SK-N-SH treated with all-trans-retinoic acid at 6 μM for 48 hours (cell line): ENCODE results near the gene CYP19A1.

ENCODE experiments used
- ATAC-seq: fragments of 200-7000 bp; cut with Tn5 transposase; 3 replicates; pipeline ENCODE4 v1.9.1; 2020; ENCODE audit warnings: mild to moderate bottlenecking, moderate library complexity
- ARNTL ChIP-seq: fragments of 450-650 bp; formaldehyde crosslinking; IDR thresholded peaks from 2 replicates; pipeline ENCODE4 v1.5.0; 2020; ENCODE audit warnings: low read depth, mild to moderate bottlenecking, moderate library complexity, borderline replicate concordance
- BACH2 ChIP-seq: fragments of 250-450 bp; sonication (Bioruptor Pico); IDR thresholded peaks from 2 replicates; pipeline ENCODE4 v1.9.0; 2021; ENCODE audit warnings: mild to moderate bottlenecking, borderline replicate concordance
- ESRRG ChIP-seq: fragments of 250-450 bp; sonication (Bioruptor Pico); IDR thresholded peaks from 2 replicates; pipeline ENCODE4 v1.6.1; 2021; ENCODE audit warnings: mild to moderate bottlenecking
- GLIS3 ChIP-seq: fragments of 250-450 bp; sonication (Bioruptor Pico); IDR thresholded peaks from 2 replicates; pipeline ENCODE4 v1.5.0; 2020; ENCODE audit warnings: mild to moderate bottlenecking, moderate library complexity
- ISL1 ChIP-seq: fragments of 250-450 bp; sonication (Bioruptor Pico); IDR thresholded peaks from 2 replicates; pipeline ENCODE4 v2.1.2; 2022; ENCODE audit warnings: mild to moderate bottlenecking, moderate library complexity
- OSR1 ChIP-seq: fragments of 250-450 bp; sonication (Bioruptor Pico); IDR thresholded peaks from 2 replicates; pipeline ENCODE4 v1.8.0; 2022; ENCODE audit warnings: moderate library complexity, mild to moderate bottlenecking, inconsistent platforms
- PPARA ChIP-seq: fragments of 250-450 bp; sonication (Bioruptor Pico); IDR thresholded peaks from 2 replicates; pipeline ENCODE4 v1.5.0; 2020; ENCODE audit warnings: mild to moderate bottlenecking, borderline replicate concordance
- RARB ChIP-seq: fragments of 250-450 bp; sonication (Bioruptor Pico); IDR thresholded peaks from 2 replicates; pipeline ENCODE4 v1.8.0; 2021; ENCODE audit warnings: mild to moderate bottlenecking, moderate library complexity
- SNAI2 ChIP-seq: fragments of 250-450 bp; sonication (Bioruptor Pico); IDR thresholded peaks from 2 replicates; pipeline ENCODE4 v1.5.0; 2020; ENCODE audit warnings: mild to moderate bottlenecking, moderate library complexity
- TCF4 ChIP-seq: fragments of 250-450 bp; sonication (Bioruptor Pico); IDR thresholded peaks from 2 replicates; pipeline ENCODE4 v1.8.0; 2021; ENCODE audit warnings: mild to moderate bottlenecking, moderate library complexity, borderline replicate concordance
- ZC3H10 ChIP-seq: fragments of 250-450 bp; sonication (Bioruptor Pico); IDR thresholded peaks from 2 replicates; pipeline ENCODE4 v1.5.1; 2021; ENCODE audit warnings: mild to moderate bottlenecking, moderate library complexity
- ZFP3 ChIP-seq: fragments of 250-450 bp; sonication (Bioruptor Pico); IDR thresholded peaks from 2 replicates; pipeline ENCODE4 v1.5.0; 2020; ENCODE audit warnings: mild to moderate bottlenecking, moderate library complexity
- ZFP30 ChIP-seq: fragments of 450-650 bp; formaldehyde crosslinking; IDR thresholded peaks from 2 replicates; pipeline ENCODE4 v1.5.0; 2022; ENCODE audit warnings: mild to moderate bottlenecking, moderate library complexity
- ZNF565 ChIP-seq: fragments of 450-650 bp; formaldehyde crosslinking; conservative IDR thresholded peaks from 2 replicates; pipeline ENCODE4 v1.5.0; 2020; ENCODE audit warnings: low read depth, mild to moderate bottlenecking, moderate library complexity
- ZNF70 ChIP-seq: fragments of 450-650 bp; formaldehyde crosslinking; IDR thresholded peaks from 2 replicates; pipeline ENCODE4 v1.5.0; 2020; ENCODE audit warnings: mild to moderate bottlenecking, moderate library complexity
- ZNF8 ChIP-seq: fragments of 450-650 bp; formaldehyde crosslinking; IDR thresholded peaks from 2 replicates; pipeline ENCODE4 v1.5.0; 2020; ENCODE audit warnings: mild to moderate bottlenecking, moderate library complexity
- TF ChIP-seq, protein P1 (sequence below): fragments of 250-450 bp; sonication (Bioruptor Pico); IDR thresholded peaks from 2 replicates; pipeline ENCODE4 v1.8.0; 2020; ENCODE audit warnings: mild to moderate bottlenecking, moderate library complexity, borderline replicate concordance
- TF ChIP-seq, protein P2 (sequence below): fragments of 250-450 bp; sonication (Bioruptor Pico); IDR thresholded peaks from 2 replicates; pipeline ENCODE4 v1.8.0; 2021; ENCODE audit warnings: low read depth, mild to moderate bottlenecking, moderate library complexity, borderline replicate concordance
- TF ChIP-seq, protein P3 (sequence below): fragments of 250-450 bp; sonication (Bioruptor Pico); IDR thresholded peaks from 2 replicates; pipeline ENCODE4 v1.5.1; 2020; ENCODE audit warnings: low read depth, mild to moderate bottlenecking, moderate library complexity
- TF ChIP-seq, protein P4 (sequence below): fragments of 250-450 bp; sonication (Bioruptor Pico); IDR thresholded peaks from 2 replicates; pipeline ENCODE4 v1.5.1; 2021; ENCODE audit warnings: mild to moderate bottlenecking, moderate library complexity

Gene CYP19A1

DNA sequence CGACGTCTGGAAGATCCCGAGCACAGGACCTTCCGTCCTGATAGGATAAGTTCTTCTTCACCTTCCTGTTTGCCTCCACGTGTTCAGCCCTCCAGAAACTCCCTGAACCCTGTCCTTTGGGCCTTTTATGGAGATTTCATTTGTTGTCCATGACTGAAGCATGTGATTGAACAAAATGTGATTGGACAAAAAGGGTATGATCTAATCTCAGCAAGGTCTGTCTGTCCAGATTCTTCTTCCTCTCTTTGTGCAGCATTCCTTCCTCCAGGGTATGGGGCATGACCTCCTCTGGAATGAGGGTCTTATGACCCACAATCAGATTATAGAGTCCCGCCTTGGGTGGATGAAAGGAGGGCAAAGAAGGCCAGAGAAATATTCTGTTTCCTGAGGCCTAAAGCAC lies at the start of gene CYP19A1:
Gene CYP19A1 (minus strand): TSS at position 101 of the 400 bp plus-strand sequence. CDS start 95,684 bp downstream, outside the sequence.
- no peak for TF ChIP-seq ISL1 (CRISPR knock-in tag)
- no peak for TF ChIP-seq RARB
- no peak for TF ChIP-seq ARNTL
- no peak for TF ChIP-seq ZC3H10 (CRISPR knock-in tag)
- no peak for TF ChIP-seq ZNF565 (CRISPR knock-in tag)
- no peak for TF ChIP-seq TCF4
- no peak for TF ChIP-seq ZFP30 (CRISPR knock-in tag)
- TF ChIP-seq, protein P1, sequence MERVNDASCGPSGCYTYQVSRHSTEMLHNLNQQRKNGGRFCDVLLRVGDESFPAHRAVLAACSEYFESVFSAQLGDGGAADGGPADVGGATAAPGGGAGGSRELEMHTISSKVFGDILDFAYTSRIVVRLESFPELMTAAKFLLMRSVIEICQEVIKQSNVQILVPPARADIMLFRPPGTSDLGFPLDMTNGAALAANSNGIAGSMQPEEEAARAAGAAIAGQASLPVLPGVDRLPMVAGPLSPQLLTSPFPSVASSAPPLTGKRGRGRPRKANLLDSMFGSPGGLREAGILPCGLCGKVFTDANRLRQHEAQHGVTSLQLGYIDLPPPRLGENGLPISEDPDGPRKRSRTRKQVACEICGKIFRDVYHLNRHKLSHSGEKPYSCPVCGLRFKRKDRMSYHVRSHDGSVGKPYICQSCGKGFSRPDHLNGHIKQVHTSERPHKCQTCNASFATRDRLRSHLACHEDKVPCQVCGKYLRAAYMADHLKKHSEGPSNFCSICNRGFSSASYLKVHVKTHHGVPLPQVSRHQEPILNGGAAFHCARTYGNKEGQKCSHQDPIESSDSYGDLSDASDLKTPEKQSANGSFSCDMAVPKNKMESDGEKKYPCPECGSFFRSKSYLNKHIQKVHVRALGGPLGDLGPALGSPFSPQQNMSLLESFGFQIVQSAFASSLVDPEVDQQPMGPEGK = no peak
- no peak for TF ChIP-seq GLIS3
- TF ChIP-seq PPARA = no peak
- TF ChIP-seq, protein P2, sequence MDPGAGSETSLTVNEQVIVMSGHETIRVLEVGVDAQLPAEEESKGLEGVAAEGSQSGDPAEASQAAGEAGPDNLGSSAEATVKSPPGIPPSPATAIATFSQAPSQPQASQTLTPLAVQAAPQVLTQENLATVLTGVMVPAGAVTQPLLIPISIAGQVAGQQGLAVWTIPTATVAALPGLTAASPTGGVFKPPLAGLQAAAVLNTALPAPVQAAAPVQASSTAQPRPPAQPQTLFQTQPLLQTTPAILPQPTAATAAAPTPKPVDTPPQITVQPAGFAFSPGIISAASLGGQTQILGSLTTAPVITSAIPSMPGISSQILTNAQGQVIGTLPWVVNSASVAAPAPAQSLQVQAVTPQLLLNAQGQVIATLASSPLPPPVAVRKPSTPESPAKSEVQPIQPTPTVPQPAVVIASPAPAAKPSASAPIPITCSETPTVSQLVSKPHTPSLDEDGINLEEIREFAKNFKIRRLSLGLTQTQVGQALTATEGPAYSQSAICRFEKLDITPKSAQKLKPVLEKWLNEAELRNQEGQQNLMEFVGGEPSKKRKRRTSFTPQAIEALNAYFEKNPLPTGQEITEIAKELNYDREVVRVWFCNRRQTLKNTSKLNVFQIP (CRISPR knock-in tag) = no peak
- no peak for ATAC-seq

DNA sequence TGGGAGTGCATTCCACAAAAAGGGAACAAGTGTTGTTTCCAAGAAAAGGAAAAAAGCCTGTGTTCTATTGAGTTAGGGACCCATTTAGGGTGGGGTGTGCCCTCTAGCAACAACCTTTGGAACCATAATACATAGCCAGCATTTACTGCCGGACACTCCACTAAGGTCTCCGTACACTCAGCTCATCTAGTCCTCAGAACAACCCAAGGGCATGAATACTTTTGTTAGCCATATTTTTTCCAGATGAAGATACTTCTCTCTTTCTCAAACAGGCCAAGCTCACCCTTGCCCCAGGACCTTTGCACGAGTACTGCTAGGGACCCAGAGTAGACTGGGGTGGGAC lies 49.3 kb upstream of the CYP19A1 start:
- ATAC-seq = no peak
- no peak for TF ChIP-seq RARB
- TF ChIP-seq, protein P3, sequence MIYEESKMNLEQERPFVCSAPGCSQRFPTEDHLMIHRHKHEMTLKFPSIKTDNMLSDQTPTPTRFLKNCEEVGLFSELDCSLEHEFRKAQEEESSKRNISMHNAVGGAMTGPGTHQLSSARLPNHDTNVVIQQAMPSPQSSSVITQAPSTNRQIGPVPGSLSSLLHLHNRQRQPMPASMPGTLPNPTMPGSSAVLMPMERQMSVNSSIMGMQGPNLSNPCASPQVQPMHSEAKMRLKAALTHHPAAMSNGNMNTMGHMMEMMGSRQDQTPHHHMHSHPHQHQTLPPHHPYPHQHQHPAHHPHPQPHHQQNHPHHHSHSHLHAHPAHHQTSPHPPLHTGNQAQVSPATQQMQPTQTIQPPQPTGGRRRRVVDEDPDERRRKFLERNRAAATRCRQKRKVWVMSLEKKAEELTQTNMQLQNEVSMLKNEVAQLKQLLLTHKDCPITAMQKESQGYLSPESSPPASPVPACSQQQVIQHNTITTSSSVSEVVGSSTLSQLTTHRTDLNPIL (CRISPR knock-in tag) = no peak
- TF ChIP-seq PPARA = no peak
- no peak for TF ChIP-seq OSR1
- no peak for TF ChIP-seq ISL1 (CRISPR knock-in tag)
- no peak for TF ChIP-seq GLIS3
- TF ChIP-seq SNAI2 (CRISPR knock-in tag) = no peak
- TF ChIP-seq ZNF70 (CRISPR knock-in tag) = no peak
- TF ChIP-seq, protein P2 (CRISPR knock-in tag) = no peak
- TF ChIP-seq TCF4 = no peak
- no peak for TF ChIP-seq ARNTL
- TF ChIP-seq ESRRG (CRISPR knock-in tag) = no peak
- TF ChIP-seq, protein P1 = no peak
- no peak for TF ChIP-seq ZFP3 (CRISPR knock-in tag)
- TF ChIP-seq ZFP30 (CRISPR knock-in tag) = no peak
- TF ChIP-seq ZNF565 (CRISPR knock-in tag) = no peak
- TF ChIP-seq, all 23 proteins: peak for 0

DNA sequence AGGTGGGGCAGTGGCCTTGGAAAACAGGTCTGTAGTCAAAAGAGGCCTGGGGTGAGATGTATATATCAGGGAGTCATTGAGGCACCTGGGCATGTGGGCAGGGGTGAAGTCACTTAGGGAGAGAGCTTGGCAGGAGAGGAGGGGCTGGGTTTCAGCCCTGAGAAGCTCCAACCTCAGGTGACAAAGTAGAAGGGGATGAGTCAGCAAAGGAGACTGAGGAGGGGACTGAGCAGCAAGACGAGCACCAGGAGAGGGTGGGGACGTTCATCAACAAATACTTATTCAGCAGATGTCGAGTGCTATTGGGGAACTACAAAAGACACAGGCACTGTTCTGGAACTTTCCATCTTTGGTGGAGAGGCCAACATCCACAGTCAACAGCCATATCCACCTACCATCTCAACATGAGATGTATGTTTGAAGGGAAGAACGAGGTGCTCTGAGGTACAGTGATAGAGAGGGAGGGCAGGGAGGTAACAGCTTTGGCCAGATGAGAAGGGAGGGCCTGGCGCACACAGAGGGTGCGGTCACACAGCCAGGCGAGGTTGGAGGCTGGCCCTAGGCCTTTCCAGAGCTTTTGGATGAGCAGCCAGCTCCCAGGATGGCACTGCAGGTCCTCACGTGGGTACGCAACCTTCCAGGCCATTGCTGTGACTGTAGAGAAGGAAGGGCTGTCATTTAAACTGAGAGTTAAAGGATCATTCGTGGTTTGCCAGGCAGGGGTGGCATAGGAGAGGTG lies 48.7 kb upstream of the CYP19A1 start:
- TF ChIP-seq ESRRG (CRISPR knock-in tag) (no peak), RARB (no peak), ARNTL (no peak), TCF4 (no peak), SNAI2 (CRISPR knock-in tag) (no peak), ZNF565 (CRISPR knock-in tag) (no peak), BACH2 (CRISPR knock-in tag) (no peak), OSR1 (no peak), ZC3H10 (CRISPR knock-in tag) (no peak), PPARA (no peak), ZFP3 (CRISPR knock-in tag) (no peak), ZFP30 (CRISPR knock-in tag) (no peak), ZNF8 (CRISPR knock-in tag) (no peak)
- TF ChIP-seq, protein P2 (CRISPR knock-in tag) = no peak
- TF ChIP-seq, protein P4, sequence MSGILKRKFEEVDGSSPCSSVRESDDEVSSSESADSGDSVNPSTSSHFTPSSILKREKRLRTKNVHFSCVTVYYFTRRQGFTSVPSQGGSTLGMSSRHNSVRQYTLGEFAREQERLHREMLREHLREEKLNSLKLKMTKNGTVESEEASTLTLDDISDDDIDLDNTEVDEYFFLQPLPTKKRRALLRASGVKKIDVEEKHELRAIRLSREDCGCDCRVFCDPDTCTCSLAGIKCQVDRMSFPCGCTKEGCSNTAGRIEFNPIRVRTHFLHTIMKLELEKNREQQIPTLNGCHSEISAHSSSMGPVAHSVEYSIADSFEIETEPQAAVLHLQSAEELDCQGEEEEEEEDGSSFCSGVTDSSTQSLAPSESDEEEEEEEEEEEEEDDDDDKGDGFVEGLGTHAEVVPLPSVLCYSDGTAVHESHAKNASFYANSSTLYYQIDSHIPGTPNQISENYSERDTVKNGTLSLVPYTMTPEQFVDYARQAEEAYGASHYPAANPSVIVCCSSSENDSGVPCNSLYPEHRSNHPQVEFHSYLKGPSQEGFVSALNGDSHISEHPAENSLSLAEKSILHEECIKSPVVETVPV (CRISPR knock-in tag) = no peak
- TF ChIP-seq, protein P1 = no peak
- TF ChIP-seq, protein P3 (CRISPR knock-in tag) = no peak
- TF ChIP-seq, all 23 proteins: peak for 0
- ATAC-seq = no peak
